Progenitor cell of endocrine pancreas (in vitro differentiated cells): Measurements from ENCODE around the gene KIF3B. TPM values are rescaled to one million over a fixed set of nuclear protein-coding genes. Genes with fewer than 3 reads are reported as not detected.

Experiments used
- DNase-seq: peaks from one replicate; pipeline ENCODE4 v3.0.0; 2021; ENCODE audit warnings: low spot score; ENCODE audit not compliant: unreplicated experiment
- H3K27ac Mint-ChIP-seq: 2 replicates; pipeline ENCODE4 v1.8.0; 2021; ENCODE audit warnings: mild to moderate bottlenecking, moderate library complexity, mixed read lengths
- H3K27me3 Mint-ChIP-seq: 2 replicates; pipeline ENCODE4 v1.8.0; 2021; ENCODE audit warnings: mixed read lengths
- H3K36me3 Mint-ChIP-seq: 2 replicates; pipeline ENCODE4 v1.8.0; 2022; ENCODE audit warnings: mixed read lengths; ENCODE audit not compliant: insufficient read depth
- H3K4me1 Mint-ChIP-seq: 2 replicates; pipeline ENCODE4 v1.8.0; 2021; ENCODE audit warnings: low read depth, mixed read lengths
- H3K4me3 Mint-ChIP-seq: 2 replicates; pipeline ENCODE4 v1.8.0; 2021; ENCODE audit warnings: low read depth, mild to moderate bottlenecking, moderate library complexity, mixed read lengths
- H3K9me3 Mint-ChIP-seq: 2 replicates; pipeline ENCODE4 v1.8.0; 2021; ENCODE audit warnings: low read depth, mixed read lengths
- CTCF ChIP-seq: fragments of 200-600 bp; sonication (generic); IDR thresholded peaks from one replicate; pipeline ENCODE4 v1.5.0; 2021; ENCODE audit warnings: antibody characterized with exemption, mild to moderate bottlenecking; ENCODE audit not compliant: unreplicated experiment
- long read RNA-seq: library from polyadenylated mRNA; unstranded; transcript quantifications from one replicate; pipeline ENCODE4 v2.0.0, GENCODE V29; 2020
- total RNA-seq: library from RNA; stranded (reverse); gene quantifications from 2 replicates; pipeline ENCODE4 v1.2.1, GENCODE V29; 2021

KIF3B gene
- 60.2 and 61.6 TPM in 2 replicates for total RNA-seq
- long read RNA-seq, partial matches to known transcripts, result 39 of 41 reads
- long read RNA-seq, other reads (novel, unspliced or antisense), result 2 of 41 reads

- Mint-ChIP-seq H3K9me3 (peaks cover 3% of the 10 kb centered on the region), H3K4me1 (peaks cover 11% of the 10 kb centered on the region), H3K27me3 (peaks cover 10% of the 10 kb centered on the region), H3K4me3 (peak within 1 kb of the TSS; percentile 85), H3K27ac (peak within 1 kb of the TSS; percentile 91), H3K36me3 (peaks cover 3% of the 10 kb centered on the region)
- TF ChIP-seq CTCF, result no peak
- DNase-seq, result peak; percentile 75
These were observed at the start of gene KIF3B for GRCh38 chr20:32277361-32278198. Gene KIF3B (plus strand): TSS chr20:32277651. CDS start chr20:32309778, 32,127 bp downstream.

- Mint-ChIP-seq H3K27me3 (no peaks in the 10 kb centered on the region), H3K36me3 (peaks cover 28% of the 10 kb centered on the region)
These were observed 49.4 kb upstream of the KIF3B start for GRCh38 chr20:32227744-32228688.

GRCh38 chr20:32229251-32229747, 48.2 kb upstream of the KIF3B start:
- no peak for DNase-seq
- Mint-ChIP-seq H3K36me3 (peaks cover 34% of the 10 kb centered on the region), H3K27me3 (no peaks in the 10 kb centered on the region), H3K4me3 (no peak overlapping the region), H3K27ac (peak overlapping the region; percentile 38), H3K9me3 (no peaks in the 10 kb centered on the region), H3K4me1 (no peaks in the 10 kb centered on the region)
- TF ChIP-seq CTCF, result no peak

More at GRCh38 chr20:32227744-32228688, 49.4 kb upstream of the KIF3B start:
- no peaks in the 10 kb centered on the region for H3K9me3 Mint-ChIP-seq
- no peak overlapping the region for H3K4me3 Mint-ChIP-seq
- H3K27ac Mint-ChIP-seq, result peak overlapping the region; percentile 86
- no peak for TF ChIP-seq CTCF
- no peaks in the 10 kb centered on the region for H3K4me1 Mint-ChIP-seq
- DNase-seq, result no peak

- no peak for DNase-seq
- Mint-ChIP-seq H3K4me1 (peaks cover 2% of the 10 kb centered on the region), H3K9me3 (no peaks in the 10 kb centered on the region), H3K4me3 (no peak overlapping the region), H3K27ac (no peak overlapping the region), H3K27me3 (no peaks in the 10 kb centered on the region), H3K36me3 (peaks cover 41% of the 10 kb centered on the region)
- no peak for TF ChIP-seq CTCF
These were observed 46.7 kb upstream of the KIF3B start for GRCh38 chr20:32230707-32231106.

- no peak overlapping the region for H3K27ac Mint-ChIP-seq
- H3K27me3 Mint-ChIP-seq, result no peaks in the 10 kb centered on the region
- H3K4me3 Mint-ChIP-seq, result no peak overlapping the region
- no peak for TF ChIP-seq CTCF
- no peak for DNase-seq
- no peaks in the 10 kb centered on the region for H3K9me3 Mint-ChIP-seq
- H3K4me1 Mint-ChIP-seq, result peaks cover 3% of the 10 kb centered on the region
- H3K36me3 Mint-ChIP-seq, result peaks cover 42% of the 10 kb centered on the region
These were observed 46.2 kb upstream of the KIF3B start for GRCh38 chr20:32231245-32231644.
